ENCODE data around the gene ABI3.

ABI3 gene

GRCh38 chr17:49224198-49224996 is 13.9 kb downstream of the ABI3 start:
- Mint-ChIP-seq H3K4me1 (ENCODE audit: low read depth in 2 of 2) (peaks cover 42 to 49% of the 10 kb centered on the region in 2 donors), H3K36me3 (ENCODE audit: insufficient read depth) (peaks cover 49% of the 10 kb centered on the region), H3K27ac (peak overlapping the region; percentile 79 to 82), H3K4me3 (peak overlapping the region; percentile 84 to 88), H3K9me3 (no peaks in the 10 kb centered on the region), H3K27me3 (no peaks in the 10 kb centered on the region)
- ATAC-seq (replicated peaks) (peak; percentile 74), DNase-seq (peak; percentile 64 to 70 (median 65))

- Mint-ChIP-seq H3K27ac (peak overlapping the region; percentile 79 to 82), H3K4me1 (ENCODE audit: low read depth in 2 of 2) (peaks cover 43 to 49% of the 10 kb centered on the region in 2 donors), H3K4me3 (peak overlapping the region; percentile 84 to 88), H3K9me3 (no peaks in the 10 kb centered on the region), H3K27me3 (no peaks in the 10 kb centered on the region), H3K36me3 (ENCODE audit: insufficient read depth) (peaks cover 45% of the 10 kb centered on the region)
- DNase-seq (no peak), ATAC-seq (replicated peaks) (no peak)
Measured at GRCh38 chr17:49224997-49225337, 14.5 kb downstream of the ABI3 start.

- Mint-ChIP-seq H3K4me1 (ENCODE audit: low read depth in 2 of 2) (peaks cover 43 to 46% of the 10 kb centered on the region in 2 donors), H3K36me3 (ENCODE audit: insufficient read depth) (peaks cover 47% of the 10 kb centered on the region), H3K27me3 (no peaks in the 10 kb centered on the region), H3K9me3 (no peaks in the 10 kb centered on the region), H3K4me3 (peak overlapping the region; percentile 36 to 88), H3K27ac (peak overlapping the region; percentile 26 to 52)
- DNase-seq (no peak), ATAC-seq (replicated peaks) (no peak)
Measured at GRCh38 chr17:49225554-49226236, 15.2 kb downstream of the ABI3 start.

- DNase-seq (no peak), ATAC-seq (replicated peaks) (no peak)
- no peaks in the 10 kb centered on the region for H3K27me3 Mint-ChIP-seq
- H3K4me1 Mint-ChIP-seq (ENCODE audit: low read depth in 2 of 2) = peaks cover 48 to 51% of the 10 kb centered on the region in 2 donors
- H3K9me3 Mint-ChIP-seq = no peaks in the 10 kb centered on the region
- no peak overlapping the region for H3K4me3 Mint-ChIP-seq
- H3K27ac Mint-ChIP-seq = peak overlapping the region in 1 of 2 donors; percentile 62
- H3K36me3 Mint-ChIP-seq (ENCODE audit: insufficient read depth) = peaks cover 37% of the 10 kb centered on the region
Measured at GRCh38 chr17:49226771-49227435, 16.4 kb downstream of the ABI3 start.

- no peaks in the 10 kb centered on the region for H3K27me3 Mint-ChIP-seq
- peak overlapping the region in 1 of 2 donors; percentile 62 for H3K27ac Mint-ChIP-seq
Measured at GRCh38 chr17:49227436-49228261, 17.1 kb downstream of the ABI3 start.

GRCh38 chr17:49229076-49229804 is 18.7 kb downstream of the ABI3 start:
- H3K4me3 Mint-ChIP-seq = peak overlapping the region; percentile 83 to 86
- no peak for ATAC-seq (replicated peaks)
- peaks cover 16% of the 10 kb centered on the region for H3K36me3 Mint-ChIP-seq (ENCODE audit: insufficient read depth)
- peaks cover 32 to 37% of the 10 kb centered on the region in 2 donors for H3K4me1 Mint-ChIP-seq (ENCODE audit: low read depth in 2 of 2)
- peaks cover 5 to 9% of the 10 kb centered on the region in 2 donors for H3K27me3 Mint-ChIP-seq
- H3K27ac Mint-ChIP-seq = peak overlapping the region; percentile 54 to 80
- H3K9me3 Mint-ChIP-seq = no peaks in the 10 kb centered on the region
- DNase-seq = no peak

More at GRCh38 chr17:49227436-49228261, 17.1 kb downstream of the ABI3 start:
- DNase-seq = peak; percentile 72 to 78 (median 78)
- Mint-ChIP-seq H3K4me3 (no peak overlapping the region), H3K9me3 (no peaks in the 10 kb centered on the region), H3K4me1 (ENCODE audit: low read depth in 2 of 2) (peaks cover 45 to 51% of the 10 kb centered on the region in 2 donors), H3K36me3 (ENCODE audit: insufficient read depth) (peaks cover 30% of the 10 kb centered on the region)
- ATAC-seq (replicated peaks) = peak; percentile 26

GRCh38 chr17:49229805-49230600 is 19.5 kb downstream of the ABI3 start:
- peak; percentile 0 for ATAC-seq (replicated peaks)
- Mint-ChIP-seq H3K36me3 (ENCODE audit: insufficient read depth) (peaks cover 14% of the 10 kb centered on the region), H3K9me3 (no peaks in the 10 kb centered on the region), H3K4me3 (peak overlapping the region; percentile 83 to 86), H3K27ac (peak overlapping the region; percentile 80 to 87), H3K27me3 (peaks cover 5 to 9% of the 10 kb centered on the region in 2 donors), H3K4me1 (ENCODE audit: low read depth in 2 of 2) (peaks cover 25 to 29% of the 10 kb centered on the region in 2 donors)
- DNase-seq = no peak

- Mint-ChIP-seq H3K9me3 (no peaks in the 10 kb centered on the region), H3K4me1 (ENCODE audit: low read depth in 2 of 2) (peaks cover 24% of the 10 kb centered on the region in 2 donors), H3K27me3 (peaks cover 5 to 14% of the 10 kb centered on the region in 2 donors), H3K4me3 (peak within 1 kb of the TSS; percentile 83 to 86), H3K36me3 (ENCODE audit: insufficient read depth) (peaks cover 14% of the 10 kb centered on the region), H3K27ac (peak within 1 kb of the TSS; percentile 80 to 87)
- DNase-seq (peak; percentile 79 to 84 (median 84)), ATAC-seq (replicated peaks) (peak; percentile 95)
Measured at GRCh38 chr17:49230636-49231562, 20.4 kb downstream of the ABI3 start, which contains the start of gene PHOSPHO1. TSS of gene PHOSPHO1 (minus strand) at chr17:49230787. CDS start at chr17:49226691, 4,096 bp downstream.

GRCh38 chr17:49231563-49231894 is 21.0 kb downstream of the ABI3 start:
- H3K9me3 Mint-ChIP-seq = no peaks in the 10 kb centered on the region
- ATAC-seq (replicated peaks) (no peak), DNase-seq (no peak)
- H3K4me1 Mint-ChIP-seq (ENCODE audit: low read depth in 2 of 2) = peaks cover 20 to 24% of the 10 kb centered on the region in 2 donors
- H3K36me3 Mint-ChIP-seq (ENCODE audit: insufficient read depth) = peaks cover 14% of the 10 kb centered on the region
- peaks cover 5 to 15% of the 10 kb centered on the region in 2 donors for H3K27me3 Mint-ChIP-seq
- peak overlapping the region in 1 of 2 donors; percentile 87 for H3K27ac Mint-ChIP-seq
- peak overlapping the region; percentile 83 to 86 for H3K4me3 Mint-ChIP-seq

GRCh38 chr17:49234509-49235080 is 24.1 kb downstream of the ABI3 start:
- H3K4me1 Mint-ChIP-seq (ENCODE audit: low read depth in 2 of 2) = peaks cover 8 to 15% of the 10 kb centered on the region in 2 donors
- H3K27me3 Mint-ChIP-seq = peaks cover 5 to 15% of the 10 kb centered on the region in 2 donors
- H3K27ac Mint-ChIP-seq = no peak overlapping the region

GRCh38 chr17:49235896-49236295 is 25.4 kb downstream of the ABI3 start:
- peaks cover 5 to 8% of the 10 kb centered on the region in 2 donors for H3K4me1 Mint-ChIP-seq (ENCODE audit: low read depth in 2 of 2)
- H3K27me3 Mint-ChIP-seq = peaks cover 5 to 15% of the 10 kb centered on the region in 2 donors
- H3K36me3 Mint-ChIP-seq (ENCODE audit: insufficient read depth) = peaks cover 4% of the 10 kb centered on the region
- no peak overlapping the region for H3K4me3 Mint-ChIP-seq
- no peak for ATAC-seq (replicated peaks)
- no peak for DNase-seq
- no peak overlapping the region for H3K27ac Mint-ChIP-seq
- no peaks in the 10 kb centered on the region for H3K9me3 Mint-ChIP-seq

More at GRCh38 chr17:49234509-49235080, 24.1 kb downstream of the ABI3 start:
- DNase-seq (no peak), ATAC-seq (replicated peaks) (no peak)
- H3K9me3 Mint-ChIP-seq = no peaks in the 10 kb centered on the region
- peaks cover 11% of the 10 kb centered on the region for H3K36me3 Mint-ChIP-seq (ENCODE audit: insufficient read depth)
- no peak overlapping the region for H3K4me3 Mint-ChIP-seq

Measured in effector memory CD8-positive, alpha-beta T cell (primary cell).